ENCODE data around the gene PPP1CC.

- TF ChIP-seq POLR2AphosphoS5 (IDR thresholded peaks at IDR 0.05; ENCODE audit: low read depth, low read length): no peak
- no peak for TF ChIP-seq EP300 (IDR thresholded peaks at IDR 0.05; ENCODE audit: borderline replicate concordance in 1 of 2, low read depth in 1 of 2, low read length in 1 of 2)
- TF ChIP-seq CTCF (IDR thresholded peaks at IDR 0.05): no peak
- TF ChIP-seq MEF2A (IDR thresholded peaks at IDR 0.05; ENCODE audit: borderline replicate concordance, low read depth): no peak
- TF ChIP-seq, protein P1, sequence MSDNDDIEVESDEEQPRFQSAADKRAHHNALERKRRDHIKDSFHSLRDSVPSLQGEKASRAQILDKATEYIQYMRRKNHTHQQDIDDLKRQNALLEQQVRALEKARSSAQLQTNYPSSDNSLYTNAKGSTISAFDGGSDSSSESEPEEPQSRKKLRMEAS (IDR thresholded peaks at IDR 0.05; ENCODE audit: low read depth): no peak
- no peak for TF ChIP-seq RXRA (IDR thresholded peaks at IDR 0.05; ENCODE audit: borderline replicate concordance, low read depth)
- no peak for TF ChIP-seq RAD21 (IDR thresholded peaks at IDR 0.05; ENCODE audit: low read length)
Observed at GRCh38 chr12:110774824-110775223, 32.1 kb upstream of the PPP1CC start.

All from SK-N-SH (cell line).